HEK293 (cell line): ENCODE data around the gene RAB11B.

ENCODE experiments used
- ZFHX2 ChIP-seq: fragments of 450-650 bp; formaldehyde crosslinking; conservative IDR thresholded peaks from 2 replicates; pipeline ENCODE4 v1.5.1; 2016; ENCODE audit warnings: missing biosample characterization, missing genetic modification characterization
- ZNF24 ChIP-seq: fragments of 450-650 bp; formaldehyde crosslinking; IDR thresholded peaks from 2 replicates; pipeline ENCODE4 v1.5.1; 2016; ENCODE audit warnings: missing biosample characterization, missing genetic modification characterization
- TF ChIP-seq, protein P1 (sequence below): fragments of 450-650 bp; formaldehyde crosslinking; conservative IDR thresholded peaks from 2 replicates; pipeline ENCODE4 v1.5.1; 2016; ENCODE audit warnings: low read depth, missing biosample characterization, missing genetic modification characterization
- TF ChIP-seq, protein P2 (sequence below): fragments of 450-650 bp; formaldehyde crosslinking; IDR thresholded peaks from 2 replicates; pipeline ENCODE4 v1.5.1; 2016; ENCODE audit warnings: missing biosample characterization, missing genetic modification characterization
- TF ChIP-seq, protein P3 (sequence below): fragments of 450-650 bp; formaldehyde crosslinking; IDR thresholded peaks from 2 replicates; pipeline ENCODE4 v1.5.1; 2017; ENCODE audit warnings: missing biosample characterization, mild to moderate bottlenecking, missing genetic modification characterization, moderate library complexity

DNA sequence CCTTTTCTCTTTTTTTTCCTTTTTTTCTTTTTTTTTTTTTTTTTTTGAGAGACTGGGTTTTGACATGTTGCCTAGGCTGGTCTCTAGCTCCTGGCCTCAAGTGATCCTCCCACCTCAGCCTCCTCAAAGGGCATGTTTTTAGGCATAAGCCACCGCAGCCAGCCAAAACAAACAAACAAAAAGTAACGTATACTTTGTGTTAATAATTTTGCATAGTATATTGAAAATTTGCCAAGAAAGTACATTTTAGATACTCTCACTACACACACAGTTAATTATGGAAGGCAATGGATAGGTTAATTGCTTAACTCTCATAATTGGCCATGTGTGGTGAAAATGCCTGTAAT is 1.6 kb upstream of the RAB11B start:
- TF ChIP-seq, protein P1, sequence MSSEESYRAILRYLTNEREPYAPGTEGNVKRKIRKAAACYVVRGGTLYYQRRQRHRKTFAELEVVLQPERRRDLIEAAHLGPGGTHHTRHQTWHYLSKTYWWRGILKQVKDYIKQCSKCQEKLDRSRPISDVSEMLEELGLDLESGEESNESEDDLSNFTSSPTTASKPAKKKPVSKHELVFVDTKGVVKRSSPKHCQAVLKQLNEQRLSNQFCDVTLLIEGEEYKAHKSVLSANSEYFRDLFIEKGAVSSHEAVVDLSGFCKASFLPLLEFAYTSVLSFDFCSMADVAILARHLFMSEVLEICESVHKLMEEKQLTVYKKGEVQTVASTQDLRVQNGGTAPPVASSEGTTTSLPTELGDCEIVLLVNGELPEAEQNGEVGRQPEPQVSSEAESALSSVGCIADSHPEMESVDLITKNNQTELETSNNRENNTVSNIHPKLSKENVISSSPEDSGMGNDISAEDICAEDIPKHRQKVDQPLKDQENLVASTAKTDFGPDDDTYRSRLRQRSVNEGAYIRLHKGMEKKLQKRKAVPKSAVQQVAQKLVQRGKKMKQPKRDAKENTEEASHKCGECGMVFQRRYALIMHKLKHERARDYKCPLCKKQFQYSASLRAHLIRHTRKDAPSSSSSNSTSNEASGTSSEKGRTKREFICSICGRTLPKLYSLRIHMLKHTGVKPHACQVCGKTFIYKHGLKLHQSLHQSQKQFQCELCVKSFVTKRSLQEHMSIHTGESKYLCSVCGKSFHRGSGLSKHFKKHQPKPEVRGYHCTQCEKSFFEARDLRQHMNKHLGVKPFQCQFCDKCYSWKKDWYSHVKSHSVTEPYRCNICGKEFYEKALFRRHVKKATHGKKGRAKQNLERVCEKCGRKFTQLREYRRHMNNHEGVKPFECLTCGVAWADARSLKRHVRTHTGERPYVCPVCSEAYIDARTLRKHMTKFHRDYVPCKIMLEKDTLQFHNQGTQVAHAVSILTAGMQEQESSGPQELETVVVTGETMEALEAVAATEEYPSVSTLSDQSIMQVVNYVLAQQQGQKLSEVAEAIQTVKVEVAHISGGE, result no peak
- no peak for TF ChIP-seq ZFHX2 (tag by site-specific recombination)
- TF ChIP-seq, protein P2, sequence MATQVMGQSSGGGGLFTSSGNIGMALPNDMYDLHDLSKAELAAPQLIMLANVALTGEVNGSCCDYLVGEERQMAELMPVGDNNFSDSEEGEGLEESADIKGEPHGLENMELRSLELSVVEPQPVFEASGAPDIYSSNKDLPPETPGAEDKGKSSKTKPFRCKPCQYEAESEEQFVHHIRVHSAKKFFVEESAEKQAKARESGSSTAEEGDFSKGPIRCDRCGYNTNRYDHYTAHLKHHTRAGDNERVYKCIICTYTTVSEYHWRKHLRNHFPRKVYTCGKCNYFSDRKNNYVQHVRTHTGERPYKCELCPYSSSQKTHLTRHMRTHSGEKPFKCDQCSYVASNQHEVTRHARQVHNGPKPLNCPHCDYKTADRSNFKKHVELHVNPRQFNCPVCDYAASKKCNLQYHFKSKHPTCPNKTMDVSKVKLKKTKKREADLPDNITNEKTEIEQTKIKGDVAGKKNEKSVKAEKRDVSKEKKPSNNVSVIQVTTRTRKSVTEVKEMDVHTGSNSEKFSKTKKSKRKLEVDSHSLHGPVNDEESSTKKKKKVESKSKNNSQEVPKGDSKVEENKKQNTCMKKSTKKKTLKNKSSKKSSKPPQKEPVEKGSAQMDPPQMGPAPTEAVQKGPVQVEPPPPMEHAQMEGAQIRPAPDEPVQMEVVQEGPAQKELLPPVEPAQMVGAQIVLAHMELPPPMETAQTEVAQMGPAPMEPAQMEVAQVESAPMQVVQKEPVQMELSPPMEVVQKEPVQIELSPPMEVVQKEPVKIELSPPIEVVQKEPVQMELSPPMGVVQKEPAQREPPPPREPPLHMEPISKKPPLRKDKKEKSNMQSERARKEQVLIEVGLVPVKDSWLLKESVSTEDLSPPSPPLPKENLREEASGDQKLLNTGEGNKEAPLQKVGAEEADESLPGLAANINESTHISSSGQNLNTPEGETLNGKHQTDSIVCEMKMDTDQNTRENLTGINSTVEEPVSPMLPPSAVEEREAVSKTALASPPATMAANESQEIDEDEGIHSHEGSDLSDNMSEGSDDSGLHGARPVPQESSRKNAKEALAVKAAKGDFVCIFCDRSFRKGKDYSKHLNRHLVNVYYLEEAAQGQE (tag by site-specific recombination), result no peak
- TF ChIP-seq ZNF24 (tag by site-specific recombination), result no peak
- TF ChIP-seq, protein P3, sequence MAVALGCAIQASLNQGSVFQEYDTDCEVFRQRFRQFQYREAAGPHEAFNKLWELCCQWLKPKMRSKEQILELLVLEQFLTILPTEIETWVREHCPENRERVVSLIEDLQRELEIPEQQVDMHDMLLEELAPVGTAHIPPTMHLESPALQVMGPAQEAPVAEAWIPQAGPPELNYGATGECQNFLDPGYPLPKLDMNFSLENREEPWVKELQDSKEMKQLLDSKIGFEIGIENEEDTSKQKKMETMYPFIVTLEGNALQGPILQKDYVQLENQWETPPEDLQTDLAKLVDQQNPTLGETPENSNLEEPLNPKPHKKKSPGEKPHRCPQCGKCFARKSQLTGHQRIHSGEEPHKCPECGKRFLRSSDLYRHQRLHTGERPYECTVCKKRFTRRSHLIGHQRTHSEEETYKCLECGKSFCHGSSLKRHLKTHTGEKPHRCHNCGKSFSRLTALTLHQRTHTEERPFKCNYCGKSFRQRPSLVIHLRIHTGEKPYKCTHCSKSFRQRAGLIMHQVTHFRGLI (tag by site-specific recombination), result no peak
